HG02588 (cell line): Measurements from ENCODE around the gene CLSTN2.

Source experiments
- ATAC-seq: cut with Tn5 transposase; IDR thresholded peaks from one replicate; pipeline ENCODE4 v1.9.1; 2021; ENCODE audit warnings: mild to moderate bottlenecking, moderate library complexity; ENCODE audit not compliant: unreplicated experiment

The CLSTN2 gene

GRCh38 chr3:139941580-139941979 is 6.6 kb downstream of the CLSTN2 start:
- ATAC-seq: no peak

DNA sequence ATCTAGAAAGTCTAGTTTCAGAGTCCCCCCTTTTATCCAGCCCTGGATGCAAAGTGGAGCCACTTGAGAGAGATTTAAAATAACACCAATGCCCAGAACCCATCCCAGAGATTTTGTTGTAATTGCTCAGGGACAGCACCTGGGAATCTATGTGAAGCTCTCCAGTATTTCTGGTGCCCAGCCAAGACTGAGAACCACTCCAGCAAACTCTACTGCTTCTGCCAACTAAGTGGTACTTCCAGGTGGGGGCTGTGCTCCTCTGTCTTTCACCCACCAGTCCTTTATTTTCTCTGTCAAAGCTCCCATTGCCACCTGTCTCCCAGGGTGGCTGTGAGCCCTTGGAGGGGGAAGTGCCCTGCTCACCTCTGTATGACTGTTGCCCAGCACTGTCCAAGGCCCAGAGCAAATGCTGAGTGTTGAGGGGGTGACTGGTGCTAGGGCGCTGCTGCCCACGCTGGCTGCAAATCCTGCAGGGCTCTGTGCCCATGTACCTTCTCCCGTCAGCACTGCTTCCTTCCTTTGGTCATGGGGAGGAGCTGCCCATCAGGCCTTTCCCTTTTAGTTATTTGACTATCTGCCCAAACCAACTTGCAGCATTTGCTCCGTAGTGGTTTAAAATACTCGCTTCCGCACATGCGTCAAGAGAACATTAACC is 9.4 kb downstream of the CLSTN2 start:
- no peak for ATAC-seq

DNA sequence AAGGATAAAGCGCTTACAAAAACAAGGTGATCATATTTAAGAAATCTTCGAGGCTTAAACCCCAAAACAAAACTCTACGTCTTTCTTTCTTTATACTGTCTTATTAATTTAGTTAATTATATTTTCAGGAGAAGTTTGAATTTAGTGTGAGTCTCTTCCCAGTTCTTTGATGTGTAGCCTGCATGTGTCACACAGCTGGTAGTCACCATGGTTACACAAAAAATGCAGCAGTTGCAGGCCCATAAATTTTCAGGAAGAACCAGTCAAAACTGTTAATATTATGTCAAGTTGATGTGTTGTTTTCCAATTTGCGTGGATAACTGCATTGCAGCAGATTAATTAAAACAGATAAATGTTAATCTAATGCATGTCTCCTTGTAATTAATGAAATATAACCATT is 10.4 kb downstream of the CLSTN2 start:
- ATAC-seq: no peak

GRCh38 chr3:139945942-139946341 is 11.0 kb downstream of the CLSTN2 start:
- ATAC-seq: no peak

DNA sequence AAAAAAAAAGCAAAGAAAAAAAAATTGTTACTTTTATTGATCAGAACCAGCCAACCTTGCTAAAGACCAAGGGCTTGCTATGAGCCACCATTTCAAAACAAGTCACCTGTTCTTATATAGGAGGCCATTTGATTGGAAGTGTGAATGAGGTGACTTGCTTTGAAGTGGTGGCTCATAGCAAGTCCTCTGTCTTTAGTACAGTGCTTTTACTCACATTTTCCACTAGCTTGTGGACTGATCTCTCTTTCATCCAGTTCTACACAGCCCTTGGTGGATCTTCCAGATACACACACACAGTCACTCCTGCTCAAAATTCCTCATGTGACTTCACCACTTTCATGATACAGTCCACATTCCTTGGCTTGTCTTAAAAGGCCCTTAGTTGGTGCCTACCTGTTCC is 13.5 kb downstream of the CLSTN2 start:
- ATAC-seq: no peak

DNA sequence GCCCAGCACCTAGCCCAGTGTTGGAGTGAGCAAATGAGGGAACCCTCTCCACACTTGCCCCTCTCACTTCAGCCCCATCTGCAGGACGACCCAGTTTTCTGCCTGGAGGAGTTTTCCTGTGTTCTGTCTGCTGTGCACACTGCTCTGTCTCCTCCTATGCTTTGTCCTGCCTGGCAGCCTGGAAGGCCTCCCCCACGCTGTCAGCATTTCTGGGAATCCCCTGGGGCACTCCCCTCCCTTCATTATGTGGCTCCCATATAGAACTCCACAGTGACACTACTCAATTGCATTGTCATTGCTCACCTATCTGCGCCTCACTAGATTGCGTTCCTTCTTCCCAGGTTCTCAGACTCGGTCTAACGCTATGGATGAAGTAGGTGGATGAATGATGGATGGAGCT is 13.9 kb downstream of the CLSTN2 start:
- ATAC-seq: no peak

DNA sequence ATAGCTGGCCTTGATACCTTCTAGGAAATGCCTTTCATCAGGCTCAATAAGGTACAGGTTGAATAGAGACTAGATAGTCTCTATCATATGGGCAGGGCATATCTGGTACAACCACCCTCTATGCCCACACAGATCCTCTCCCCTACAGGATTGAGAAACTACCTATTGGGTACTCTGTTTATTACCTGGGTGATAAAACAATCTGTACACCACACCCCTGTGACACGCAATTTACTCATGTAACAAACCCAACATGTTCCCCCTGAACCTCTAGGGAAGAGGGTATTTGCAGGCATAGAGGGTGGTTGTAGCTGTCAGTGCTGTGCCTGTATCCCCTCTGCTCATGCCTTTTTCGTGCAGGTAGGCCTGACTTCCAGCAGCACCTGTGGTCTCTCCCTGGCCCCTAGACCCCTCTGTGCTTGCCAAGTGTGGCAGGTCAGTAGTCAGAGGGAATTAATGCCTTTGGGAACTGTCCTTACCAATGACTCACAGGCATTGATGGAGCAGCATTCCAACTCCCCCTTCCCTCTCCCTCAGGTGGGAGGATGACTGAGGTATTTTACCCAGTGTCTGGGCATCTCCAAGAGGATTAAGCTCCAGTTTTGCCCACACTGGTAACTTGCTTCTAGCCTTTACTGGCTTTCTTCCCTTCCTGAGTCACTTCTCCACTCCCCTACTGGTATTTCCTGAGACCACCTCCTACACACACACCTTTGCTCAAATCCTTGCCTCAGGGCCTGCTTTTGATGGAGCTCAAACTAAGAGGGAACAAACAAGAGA is 18.3 kb downstream of the CLSTN2 start:
- no peak for ATAC-seq

DNA sequence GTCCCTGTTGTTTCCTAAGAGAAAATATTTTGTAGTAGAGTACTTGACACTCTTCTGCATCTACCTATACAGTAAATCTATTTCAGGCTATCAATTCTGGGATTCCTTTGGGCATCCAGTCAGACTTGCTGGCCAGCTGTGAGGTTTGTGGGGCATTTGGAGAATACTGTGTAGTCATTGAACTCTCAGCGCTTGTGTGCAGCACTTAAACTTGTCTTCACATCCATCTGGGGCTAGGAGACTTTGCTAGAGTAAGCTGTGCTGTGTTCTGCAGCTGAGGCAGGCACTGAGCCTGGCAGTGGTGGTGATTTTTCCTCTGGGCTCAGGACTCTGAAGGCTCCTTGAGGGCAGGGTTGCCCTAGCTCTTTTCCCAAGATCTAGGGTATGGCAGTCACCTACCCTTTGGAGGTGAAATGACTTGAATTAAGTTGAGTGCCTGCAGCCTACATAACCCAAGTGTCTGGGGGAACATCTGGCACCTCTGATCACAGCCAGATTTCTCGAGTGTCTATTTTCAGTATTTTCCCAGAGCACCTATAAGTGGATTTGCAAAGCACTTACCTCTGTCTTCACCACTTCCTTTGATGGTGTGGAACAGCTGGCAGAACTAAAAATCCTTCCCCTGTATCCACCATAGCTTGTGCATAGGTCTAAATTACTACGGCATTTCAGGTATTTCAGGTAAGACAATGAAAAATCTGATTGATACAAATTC is 19.3 kb downstream of the CLSTN2 start:
- ATAC-seq: no peak

- no peak for ATAC-seq
These were observed 22.9 kb downstream of the CLSTN2 start for GRCh38 chr3:139957844-139958243.

DNA sequence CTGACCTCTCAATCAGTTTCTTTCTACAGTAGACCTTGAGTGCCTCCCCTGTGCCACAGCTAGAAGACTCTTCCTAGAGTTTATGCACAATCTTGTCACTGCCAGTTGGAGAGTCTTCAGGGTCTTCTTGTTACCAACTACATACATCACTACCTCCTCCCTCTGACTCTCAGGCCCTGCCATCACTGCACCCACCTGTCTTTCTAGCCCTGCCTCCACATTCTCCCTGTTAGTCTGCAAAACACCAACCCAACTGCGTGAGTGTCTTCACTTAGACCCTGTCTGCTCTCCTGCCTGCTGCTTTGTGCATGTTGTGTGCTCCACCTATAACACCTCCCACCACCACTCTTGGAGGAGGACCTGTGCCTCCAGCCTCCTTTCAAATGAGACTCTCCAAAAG is 34.4 kb downstream of the CLSTN2 start:
- no peak for ATAC-seq

DNA sequence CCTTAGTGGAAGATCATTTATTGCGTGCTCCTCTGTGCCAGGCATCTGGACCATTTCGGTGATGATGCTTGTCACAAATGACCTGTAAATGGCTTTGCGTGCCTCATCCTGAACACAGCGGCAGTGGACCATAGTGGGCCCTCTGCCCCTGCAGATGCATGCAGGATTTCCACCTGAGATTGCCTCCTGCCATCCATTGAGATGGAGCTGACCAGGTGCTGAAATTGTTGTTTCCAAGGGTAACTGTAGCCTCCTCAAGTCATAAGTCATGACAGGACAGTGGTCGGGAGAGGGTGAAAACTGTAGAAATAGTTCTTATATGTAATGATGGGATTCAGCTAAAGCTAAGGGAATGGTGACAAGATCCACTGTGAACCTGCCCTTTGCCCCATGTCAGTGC is 35.5 kb downstream of the CLSTN2 start:
- no peak for ATAC-seq

- ATAC-seq: no peak
These were observed 39.9 kb downstream of the CLSTN2 start for GRCh38 chr3:139974809-139975425.

- no peak for ATAC-seq
These were observed 40.8 kb downstream of the CLSTN2 start for GRCh38 chr3:139975594-139976365.

- ATAC-seq: no peak
These were observed 44.0 kb downstream of the CLSTN2 start for GRCh38 chr3:139978966-139979365.

GRCh38 chr3:139979991-139980390 is 45.0 kb downstream of the CLSTN2 start:
- ATAC-seq: no peak

DNA sequence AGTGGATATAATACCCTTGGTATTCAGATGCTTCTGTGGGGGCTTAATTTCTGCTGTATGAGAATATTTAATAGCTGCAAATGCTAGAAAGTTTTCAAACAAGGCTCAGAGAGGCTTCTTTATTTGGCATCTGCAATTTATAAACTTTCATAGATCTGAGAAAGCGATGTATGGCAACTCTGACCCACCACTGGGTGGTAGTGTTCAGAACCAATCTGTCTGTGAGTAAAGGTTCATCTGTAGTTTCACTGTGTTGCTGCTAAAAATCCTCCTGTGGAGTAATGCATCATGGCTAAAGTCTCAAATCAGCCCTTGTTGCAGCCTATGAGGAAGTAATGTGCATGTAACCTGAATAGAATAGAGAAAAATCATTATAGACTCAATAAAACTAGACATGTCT is 47.4 kb downstream of the CLSTN2 start:
- no peak for ATAC-seq

GRCh38 chr3:139985576-139985975 is 50.6 kb downstream of the CLSTN2 start:
- ATAC-seq: no peak

- no peak for ATAC-seq
These were observed 52.9 kb downstream of the CLSTN2 start for GRCh38 chr3:139987908-139988307.

- no peak for ATAC-seq
These were observed 53.6 kb downstream of the CLSTN2 start for GRCh38 chr3:139988472-139989156.

GRCh38 chr3:139994891-139995290 is 59.9 kb downstream of the CLSTN2 start:
- ATAC-seq: no peak
